MM.1S (cell line): ENCODE data around the gene ZNF385D.

ENCODE experiments used
- DNase-seq: peaks from one replicate; pipeline ENCODE4 v3.0.0-alpha.2; 2015
- H2AFZ ChIP-seq: fragments of 300-600 bp; sonication (generic); 2 replicates; pipeline ENCODE4 v1.6.0; 2016; ENCODE audit warnings: antibody characterized with exemption, low read length
- H3F3A ChIP-seq: fragments of 300-600 bp; sonication (generic); 2 replicates; pipeline ENCODE4 v1.6.1; 2016; ENCODE audit warnings: mild to moderate bottlenecking, antibody characterized with exemption, low read length, moderate library complexity, mixed read lengths; ENCODE audit not compliant: insufficient read depth
- H3K27ac ChIP-seq: fragments of 300-600 bp; sonication (generic); 2 replicates; pipeline ENCODE4 v1.5.1; 2016; ENCODE audit warnings: mild to moderate bottlenecking, low read length
- H3K27me3 ChIP-seq: fragments of 300-600 bp; sonication (generic); replicated peaks from 2 replicates; pipeline ENCODE4 v1.6.0; 2016; ENCODE audit warnings: low read length; ENCODE audit not compliant: insufficient read depth
- H3K36me3 ChIP-seq: fragments of 300-600 bp; sonication (generic); replicated peaks from 2 replicates; pipeline ENCODE4 v1.6.1; 2016; ENCODE audit warnings: mild to moderate bottlenecking, low read length, mixed read lengths; ENCODE audit not compliant: insufficient read depth
- H3K4me1 ChIP-seq: fragments of 300-600 bp; sonication (generic); 2 replicates; pipeline ENCODE4 v1.6.1; 2016; ENCODE audit warnings: low read length, mixed read lengths
- H3K4me2 ChIP-seq: fragments of 300-600 bp; sonication (generic); 2 replicates; pipeline ENCODE4 v1.6.0; 2016; ENCODE audit warnings: low read depth, low read length
- H3K4me3 ChIP-seq: fragments of 300-600 bp; sonication (generic); 2 replicates; pipeline ENCODE4 v1.5.1; 2016; ENCODE audit warnings: low read length, mixed read lengths
- H3K79me2 ChIP-seq: fragments of 300-600 bp; sonication (generic); 2 replicates; pipeline ENCODE4 v1.6.1; 2016; ENCODE audit warnings: mixed run types, low read length, mixed read lengths
- H3K9ac ChIP-seq: fragments of 300-600 bp; sonication (generic); 2 replicates; pipeline ENCODE4 v1.6.1; 2016; ENCODE audit warnings: low read length, mixed read lengths
- H3K9me2 ChIP-seq: fragments of 300-600 bp; sonication (generic); replicated peaks from 2 replicates; pipeline ENCODE4 v1.6.1; 2016; ENCODE audit warnings: mild to moderate bottlenecking, low read length, mixed read lengths; ENCODE audit not compliant: insufficient read depth
- H3K9me3 ChIP-seq: fragments of 300-600 bp; sonication (generic); replicated peaks from 2 replicates; pipeline ENCODE4 v1.6.1; 2016; ENCODE audit warnings: mild to moderate bottlenecking, low read length, mixed read lengths; ENCODE audit not compliant: insufficient read depth
- H4K20me1 ChIP-seq: fragments of 300-600 bp; sonication (generic); 2 replicates; pipeline ENCODE4 v1.6.1; 2016; ENCODE audit warnings: mild to moderate bottlenecking, low read length, moderate library complexity, mixed read lengths; ENCODE audit not compliant: insufficient read depth
- EZH2 ChIP-seq: fragments of 300-600 bp; sonication (generic); optimal IDR thresholded peaks from 2 replicates; pipeline ENCODE3; 2017; ENCODE audit warnings: low read depth, mild to moderate bottlenecking, antibody characterized with exemption, low read length, mixed read lengths
- EZH2phosphoT487 ChIP-seq: fragments of 300-600 bp; sonication (generic); IDR thresholded peaks from 2 replicates; pipeline ENCODE4 v1.6.1; 2018; ENCODE audit warnings: antibody characterized with exemption, low read length
- TF ChIP-seq, protein P1 (sequence below): fragments of 300-600 bp; sonication (generic); IDR thresholded peaks from 2 replicates; pipeline ENCODE4 v1.5.1; 2016; ENCODE audit warnings: antibody characterized with exemption, low read length, mixed read lengths

The ZNF385D gene

DNA sequence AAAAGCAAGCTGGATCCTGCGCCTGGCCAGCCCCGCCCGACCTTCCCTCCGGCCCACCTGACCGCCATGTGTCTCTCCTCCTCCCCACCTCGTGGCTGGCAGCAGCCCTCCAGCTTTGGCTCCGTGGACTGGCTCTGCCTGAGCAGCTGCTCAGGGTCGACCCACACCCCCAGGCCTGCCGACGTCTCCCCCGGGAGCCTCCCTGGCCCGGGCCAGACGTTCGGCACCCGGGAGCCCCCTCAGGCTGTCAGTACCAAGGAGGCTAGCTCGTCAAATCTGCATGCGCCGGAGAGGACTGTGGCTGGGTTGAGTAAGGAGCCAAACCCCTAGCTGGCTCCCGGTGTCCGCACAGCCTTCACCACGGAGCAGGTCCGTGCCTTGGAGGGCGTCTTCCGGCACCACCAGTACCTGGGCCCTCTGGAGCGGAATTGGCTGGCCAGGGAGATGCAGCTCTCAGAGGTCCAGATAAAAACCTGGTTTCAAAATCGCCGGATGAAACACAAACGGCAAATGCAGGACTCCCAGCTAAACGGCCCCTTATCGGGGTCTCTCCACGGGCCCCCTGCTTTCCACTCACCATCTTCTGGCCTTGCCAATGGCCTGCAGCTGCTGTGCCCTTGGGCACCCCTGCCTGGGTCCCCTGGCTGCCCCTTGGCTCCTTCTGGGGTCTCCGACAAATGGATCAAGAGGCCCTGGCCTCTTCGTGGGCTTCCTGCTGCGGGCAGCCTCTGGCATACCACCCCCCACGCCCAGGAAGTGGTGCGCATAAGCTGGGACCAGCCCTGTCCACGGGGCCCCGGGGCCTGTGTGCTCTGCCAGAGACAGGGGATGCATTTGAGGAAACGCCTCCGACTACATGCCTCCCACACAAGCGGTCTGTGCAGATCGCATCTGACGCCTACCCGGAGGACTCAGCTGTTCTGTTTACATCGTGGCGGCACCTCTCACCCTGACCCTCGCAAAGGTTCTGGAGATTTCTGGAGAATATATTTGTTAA lies 345.0 kb downstream of the ZNF385D start:
- TF ChIP-seq EZH2 (no peak), EZH2phosphoT487 (no peak)
- TF ChIP-seq, protein P1, sequence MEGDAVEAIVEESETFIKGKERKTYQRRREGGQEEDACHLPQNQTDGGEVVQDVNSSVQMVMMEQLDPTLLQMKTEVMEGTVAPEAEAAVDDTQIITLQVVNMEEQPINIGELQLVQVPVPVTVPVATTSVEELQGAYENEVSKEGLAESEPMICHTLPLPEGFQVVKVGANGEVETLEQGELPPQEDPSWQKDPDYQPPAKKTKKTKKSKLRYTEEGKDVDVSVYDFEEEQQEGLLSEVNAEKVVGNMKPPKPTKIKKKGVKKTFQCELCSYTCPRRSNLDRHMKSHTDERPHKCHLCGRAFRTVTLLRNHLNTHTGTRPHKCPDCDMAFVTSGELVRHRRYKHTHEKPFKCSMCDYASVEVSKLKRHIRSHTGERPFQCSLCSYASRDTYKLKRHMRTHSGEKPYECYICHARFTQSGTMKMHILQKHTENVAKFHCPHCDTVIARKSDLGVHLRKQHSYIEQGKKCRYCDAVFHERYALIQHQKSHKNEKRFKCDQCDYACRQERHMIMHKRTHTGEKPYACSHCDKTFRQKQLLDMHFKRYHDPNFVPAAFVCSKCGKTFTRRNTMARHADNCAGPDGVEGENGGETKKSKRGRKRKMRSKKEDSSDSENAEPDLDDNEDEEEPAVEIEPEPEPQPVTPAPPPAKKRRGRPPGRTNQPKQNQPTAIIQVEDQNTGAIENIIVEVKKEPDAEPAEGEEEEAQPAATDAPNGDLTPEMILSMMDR, result no peak
- no peaks in the 10 kb centered on the region for H3F3A ChIP-seq
- DNase-seq, result no peak

DNA sequence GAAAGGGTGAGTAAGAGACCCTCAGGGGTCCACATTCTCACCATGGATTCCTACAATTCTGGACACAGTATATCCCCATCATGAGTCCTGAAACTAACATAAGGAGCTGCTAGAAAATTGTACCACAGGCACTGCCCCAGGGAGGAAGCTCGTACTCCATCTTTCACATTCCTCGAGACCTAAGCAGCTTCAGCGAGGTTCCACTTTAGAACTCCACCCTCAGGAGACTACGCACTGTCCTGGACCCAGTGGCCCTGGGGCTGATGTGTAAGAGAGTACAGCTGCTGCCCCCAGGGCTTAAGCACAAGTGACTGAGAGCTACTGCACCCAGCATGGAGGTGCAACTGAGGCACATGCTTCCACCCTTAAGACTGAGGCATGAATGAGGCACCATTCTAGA lies 352.5 kb downstream of the ZNF385D start:
- Histone ChIP-seq H3K4me1 (no peaks in the 10 kb centered on the region), H3K9me2 (no peaks in the 10 kb centered on the region), H3K36me3 (no peaks in the 10 kb centered on the region)

More for the DNA sequence above, 345.0 kb downstream of the ZNF385D start:
- H4K20me1 ChIP-seq, result no peaks in the 10 kb centered on the region
- no peaks in the 10 kb centered on the region for H3K79me2 ChIP-seq
- no peak overlapping the region for H3K9ac ChIP-seq
- no peak overlapping the region for H3K4me2 ChIP-seq
- H3K27ac ChIP-seq, result no peak overlapping the region
- no peak overlapping the region for H3K4me3 ChIP-seq
- H3K9me3 ChIP-seq, result no peaks in the 10 kb centered on the region
- no peak overlapping the region for H2AFZ ChIP-seq
- no peaks in the 10 kb centered on the region for H3K36me3 ChIP-seq
- H3K9me2 ChIP-seq, result no peaks in the 10 kb centered on the region
- no peaks in the 10 kb centered on the region for H3K27me3 ChIP-seq
- H3K4me1 ChIP-seq, result no peaks in the 10 kb centered on the region

DNA sequence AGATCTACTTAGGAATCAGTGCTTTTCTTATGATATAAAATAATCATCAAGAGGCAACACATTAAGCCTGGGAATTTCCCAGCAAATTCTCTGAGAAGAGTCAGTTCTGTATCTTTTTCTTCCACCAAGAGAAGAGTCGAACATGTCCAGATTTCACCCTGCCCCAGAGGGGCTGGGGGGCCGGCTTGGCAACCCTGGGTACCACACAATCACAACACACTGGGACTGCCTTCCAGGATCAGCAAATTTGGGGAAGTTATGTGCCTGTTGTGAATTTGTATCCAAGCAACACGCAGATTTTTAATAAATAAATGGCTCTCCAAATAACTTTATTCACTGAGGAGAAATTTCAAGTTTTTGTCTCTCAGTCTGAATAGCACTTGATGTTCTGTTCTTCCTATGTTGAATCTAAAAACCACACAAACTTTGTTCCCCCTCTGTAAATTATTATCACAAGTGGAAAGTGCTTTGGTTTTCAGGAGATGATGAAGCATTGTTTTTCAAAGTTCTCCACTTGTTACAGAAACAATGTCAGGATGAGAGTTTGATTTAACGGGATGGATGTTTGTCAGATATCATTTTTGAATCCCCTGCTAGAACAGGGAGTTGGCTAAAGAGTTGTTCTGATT lies 357.2 kb downstream of the ZNF385D start:
- Histone ChIP-seq H3K4me3 (no peak overlapping the region), H3K36me3 (no peaks in the 10 kb centered on the region), H3K27me3 (no peaks in the 10 kb centered on the region), H3K9me3 (no peaks in the 10 kb centered on the region), H2AFZ (no peak overlapping the region), H3K9me2 (no peaks in the 10 kb centered on the region), H3K4me1 (no peaks in the 10 kb centered on the region), H3F3A (no peaks in the 10 kb centered on the region), H3K79me2 (no peaks in the 10 kb centered on the region), H3K4me2 (no peak overlapping the region), H3K9ac (no peak overlapping the region), H4K20me1 (no peaks in the 10 kb centered on the region), H3K27ac (no peak overlapping the region)
- no peak for DNase-seq
- TF ChIP-seq EZH2 (no peak), EZH2phosphoT487 (no peak)
- TF ChIP-seq, protein P1, result no peak

More for the DNA sequence above, 352.5 kb downstream of the ZNF385D start:
- no peak overlapping the region for H3K4me2 ChIP-seq
- H3K27ac ChIP-seq, result no peak overlapping the region
- H3K9ac ChIP-seq, result no peak overlapping the region
- no peak for DNase-seq
- TF ChIP-seq, protein P1, result no peak
- no peak for TF ChIP-seq EZH2phosphoT487
- no peak for TF ChIP-seq EZH2
- no peak overlapping the region for H3K4me3 ChIP-seq
- no peaks in the 10 kb centered on the region for H3F3A ChIP-seq
- no peaks in the 10 kb centered on the region for H3K9me3 ChIP-seq
- no peaks in the 10 kb centered on the region for H3K27me3 ChIP-seq
- no peaks in the 10 kb centered on the region for H4K20me1 ChIP-seq
- no peak overlapping the region for H2AFZ ChIP-seq
- no peaks in the 10 kb centered on the region for H3K79me2 ChIP-seq
